HG02970 (cell line): ENCODE data around the gene MRI1.
A peak's percentile ranks its signal among the peaks of the same experiment; 100 is the strongest.
"Not testable (repeated sequence)": the region's sequence is repeated elsewhere in the genome, so short reads cannot be mapped to it uniquely, and the experiment has no call there.

Experiments used
- ATAC-seq: cut with Tn5 transposase; IDR thresholded peaks from one replicate; pipeline ENCODE4 v1.9.1; 2021; ENCODE audit warnings: mild to moderate bottlenecking, moderate library complexity, moderate number of reproducible peaks; ENCODE audit not compliant: unreplicated experiment, low FRiP score

MRI1 gene

GRCh38 chr19:13764101-13764807 lies at the start of gene MRI1:
Gene MRI1, plus strand, starts transcription at chr19:13764522. Its CDS starts 67 bp downstream, at chr19:13764589.
- peak; percentile 64 for ATAC-seq

- no peak for ATAC-seq
Measured at GRCh38 chr19:13717194-13717643, 47.1 kb upstream of the MRI1 start.

GRCh38 chr19:13718733-13719132 lies 45.6 kb upstream of the MRI1 start:
- no peak for ATAC-seq

GRCh38 chr19:13722146-13722545 lies 42.2 kb upstream of the MRI1 start:
- no peak for ATAC-seq

- ATAC-seq = no peak
Measured at GRCh38 chr19:13723206-13723605, 41.1 kb upstream of the MRI1 start.

GRCh38 chr19:13726323-13726722 lies 38.0 kb upstream of the MRI1 start:
- ATAC-seq = no peak

GRCh38 chr19:13727798-13728197 lies 36.5 kb upstream of the MRI1 start:
- ATAC-seq = no peak

- no peak for ATAC-seq
Measured at GRCh38 chr19:13729859-13730258, 34.5 kb upstream of the MRI1 start.

- peak; percentile 96 for ATAC-seq
Measured at GRCh38 chr19:13731147-13731964, 33.0 kb upstream of the MRI1 start.

GRCh38 chr19:13732337-13732736 lies 32.0 kb upstream of the MRI1 start:
- no peak for ATAC-seq

- no peak for ATAC-seq
Measured at GRCh38 chr19:13734751-13735150, 29.6 kb upstream of the MRI1 start.

GRCh38 chr19:13738073-13738472 lies 26.2 kb upstream of the MRI1 start:
- no peak for ATAC-seq

GRCh38 chr19:13741893-13742292 lies 22.4 kb upstream of the MRI1 start:
- ATAC-seq = no peak

GRCh38 chr19:13742756-13743155 lies 21.6 kb upstream of the MRI1 start:
- ATAC-seq = no peak

- no peak for ATAC-seq
Measured at GRCh38 chr19:13744174-13744573, 20.1 kb upstream of the MRI1 start.

- no peak for ATAC-seq
Measured at GRCh38 chr19:13747098-13747453, 17.2 kb upstream of the MRI1 start.

GRCh38 chr19:13748169-13748828 lies 16.0 kb upstream of the MRI1 start:
- ATAC-seq = no peak

GRCh38 chr19:13751436-13751835 lies 12.9 kb upstream of the MRI1 start:
- ATAC-seq = no peak

- ATAC-seq = not testable (repeated sequence)
Measured at GRCh38 chr19:13753622-13754021, 10.7 kb upstream of the MRI1 start.

- ATAC-seq = no peak
Measured at GRCh38 chr19:13756210-13756609, 8.1 kb upstream of the MRI1 start.
